ENCODE data around the gene ZBTB7A. TPM values are rescaled to one million over a fixed set of nuclear protein-coding genes. Genes with fewer than 3 reads are reported as not detected.
"Not testable (repeated sequence)": the region's sequence is repeated elsewhere in the genome, so short reads cannot be mapped to it uniquely, and the experiment has no call there.

ZBTB7A gene
- total RNA-seq, 1 donor from 2014 or later, result 30.6 TPM

DNA sequence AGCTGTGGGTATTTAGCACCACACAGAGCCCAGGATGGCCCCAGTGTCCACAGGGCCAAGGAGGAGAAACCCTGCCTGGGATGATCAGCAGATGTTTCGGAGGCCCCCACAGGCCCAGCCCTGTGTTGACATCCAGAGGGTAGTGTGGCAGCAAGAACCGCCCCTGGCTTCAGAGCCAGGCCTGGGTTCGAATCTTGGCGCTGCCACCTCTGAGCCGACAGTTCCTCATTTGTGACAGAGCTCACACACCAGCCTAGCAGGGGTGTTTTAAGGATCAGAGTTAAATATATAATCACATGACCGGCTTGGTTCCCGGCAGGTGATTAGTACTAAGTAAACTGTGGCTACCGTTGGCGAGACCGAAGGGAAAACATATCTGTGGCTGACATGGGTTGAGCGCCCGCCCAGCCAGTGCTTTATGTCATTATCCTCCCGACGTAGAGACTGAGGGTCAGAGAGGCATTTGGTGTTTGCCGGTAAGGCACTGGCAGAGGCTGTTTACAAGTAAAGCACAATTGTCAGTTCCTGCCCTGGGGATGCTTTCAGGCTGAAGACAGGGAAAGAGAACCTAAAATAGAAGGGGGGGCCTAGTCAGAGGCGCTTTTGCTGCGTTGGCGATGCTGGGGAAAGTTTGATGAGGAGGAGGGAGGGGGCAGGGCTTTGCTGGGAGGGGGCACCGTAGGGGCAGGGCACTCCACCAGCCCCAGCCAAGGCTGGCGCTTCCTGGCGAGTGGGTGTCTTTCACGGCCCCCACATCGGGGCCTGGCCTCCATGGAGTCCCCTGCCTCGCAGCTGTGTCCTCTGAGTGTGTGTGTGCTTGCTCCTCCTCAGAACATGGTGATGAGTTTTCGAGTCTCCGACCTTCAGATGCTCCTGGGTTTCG is 54.4 kb downstream of the ZBTB7A start:
- no peak overlapping the region for H3K4me3 ChIP-seq
- H3K4me1 ChIP-seq, result peaks cover 92% of the 10 kb centered on the region
- H3K27me3 ChIP-seq (ENCODE audit: low read depth), result no peaks in the 10 kb centered on the region
- intact Hi-C loops (cut with micrococcal nuclease), result no loop called here
- H3K27ac ChIP-seq (replicated peaks), result peak overlapping the region; percentile 90
- TF ChIP-seq, protein P1, sequence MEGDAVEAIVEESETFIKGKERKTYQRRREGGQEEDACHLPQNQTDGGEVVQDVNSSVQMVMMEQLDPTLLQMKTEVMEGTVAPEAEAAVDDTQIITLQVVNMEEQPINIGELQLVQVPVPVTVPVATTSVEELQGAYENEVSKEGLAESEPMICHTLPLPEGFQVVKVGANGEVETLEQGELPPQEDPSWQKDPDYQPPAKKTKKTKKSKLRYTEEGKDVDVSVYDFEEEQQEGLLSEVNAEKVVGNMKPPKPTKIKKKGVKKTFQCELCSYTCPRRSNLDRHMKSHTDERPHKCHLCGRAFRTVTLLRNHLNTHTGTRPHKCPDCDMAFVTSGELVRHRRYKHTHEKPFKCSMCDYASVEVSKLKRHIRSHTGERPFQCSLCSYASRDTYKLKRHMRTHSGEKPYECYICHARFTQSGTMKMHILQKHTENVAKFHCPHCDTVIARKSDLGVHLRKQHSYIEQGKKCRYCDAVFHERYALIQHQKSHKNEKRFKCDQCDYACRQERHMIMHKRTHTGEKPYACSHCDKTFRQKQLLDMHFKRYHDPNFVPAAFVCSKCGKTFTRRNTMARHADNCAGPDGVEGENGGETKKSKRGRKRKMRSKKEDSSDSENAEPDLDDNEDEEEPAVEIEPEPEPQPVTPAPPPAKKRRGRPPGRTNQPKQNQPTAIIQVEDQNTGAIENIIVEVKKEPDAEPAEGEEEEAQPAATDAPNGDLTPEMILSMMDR (IDR thresholded peaks at IDR 0.05; ENCODE audit: borderline replicate concordance), result no peak
- no peaks in the 10 kb centered on the region for H3K9me3 ChIP-seq (replicated peaks)
- peaks cover 23% of the 10 kb centered on the region for H3K36me3 ChIP-seq
- DNase-seq, result no peak

DNA sequence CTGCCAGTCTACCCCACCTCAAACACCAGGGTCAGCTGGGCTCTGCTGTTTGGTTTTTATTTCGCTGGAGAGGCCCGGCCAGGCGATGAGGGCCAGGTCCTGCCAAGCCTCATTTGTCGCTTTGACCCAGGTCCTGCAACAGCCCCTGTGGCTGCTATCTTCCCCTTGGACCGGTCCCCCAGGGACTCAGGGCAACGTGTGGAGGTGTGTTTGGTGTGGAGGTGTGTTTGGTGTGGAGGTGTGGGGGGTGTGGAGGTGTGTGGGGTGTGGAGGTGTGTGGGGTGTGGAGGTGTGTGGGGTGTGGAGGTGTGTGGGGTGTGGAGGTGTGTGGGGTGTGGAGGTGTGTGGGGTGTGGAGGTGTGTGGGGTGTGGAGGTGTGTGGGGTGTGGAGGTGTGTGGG is 55.3 kb downstream of the ZBTB7A start:
- intact Hi-C loops (cut with micrococcal nuclease); H3K9me3 ChIP-seq (replicated peaks); DNase-seq; H3K27me3 ChIP-seq (ENCODE audit: low read depth): not testable (repeated sequence)
- peak overlapping the region; percentile 23 for H3K4me3 ChIP-seq
- H3K27ac ChIP-seq (replicated peaks), result peak overlapping the region; percentile 41
- peaks cover 93% of the 10 kb centered on the region for H3K4me1 ChIP-seq
- peaks cover 23% of the 10 kb centered on the region for H3K36me3 ChIP-seq

GRCh38 chr19:4010808-4011110 is 55.9 kb downstream of the ZBTB7A start:
- Histone ChIP-seq H3K27ac (replicated peaks) (peak overlapping the region; percentile 41), H3K4me3 (peak overlapping the region; percentile 23), H3K27me3 (ENCODE audit: low read depth) (no peaks in the 10 kb centered on the region), H3K4me1 (peaks cover 87% of the 10 kb centered on the region), H3K9me3 (replicated peaks) (no peaks in the 10 kb centered on the region), H3K36me3 (peaks cover 23% of the 10 kb centered on the region)
- TF ChIP-seq, protein P1 (IDR thresholded peaks at IDR 0.05; ENCODE audit: borderline replicate concordance), result no peak
- intact Hi-C loops (cut with micrococcal nuclease), result no loop called here
- no peak for DNase-seq

DNA sequence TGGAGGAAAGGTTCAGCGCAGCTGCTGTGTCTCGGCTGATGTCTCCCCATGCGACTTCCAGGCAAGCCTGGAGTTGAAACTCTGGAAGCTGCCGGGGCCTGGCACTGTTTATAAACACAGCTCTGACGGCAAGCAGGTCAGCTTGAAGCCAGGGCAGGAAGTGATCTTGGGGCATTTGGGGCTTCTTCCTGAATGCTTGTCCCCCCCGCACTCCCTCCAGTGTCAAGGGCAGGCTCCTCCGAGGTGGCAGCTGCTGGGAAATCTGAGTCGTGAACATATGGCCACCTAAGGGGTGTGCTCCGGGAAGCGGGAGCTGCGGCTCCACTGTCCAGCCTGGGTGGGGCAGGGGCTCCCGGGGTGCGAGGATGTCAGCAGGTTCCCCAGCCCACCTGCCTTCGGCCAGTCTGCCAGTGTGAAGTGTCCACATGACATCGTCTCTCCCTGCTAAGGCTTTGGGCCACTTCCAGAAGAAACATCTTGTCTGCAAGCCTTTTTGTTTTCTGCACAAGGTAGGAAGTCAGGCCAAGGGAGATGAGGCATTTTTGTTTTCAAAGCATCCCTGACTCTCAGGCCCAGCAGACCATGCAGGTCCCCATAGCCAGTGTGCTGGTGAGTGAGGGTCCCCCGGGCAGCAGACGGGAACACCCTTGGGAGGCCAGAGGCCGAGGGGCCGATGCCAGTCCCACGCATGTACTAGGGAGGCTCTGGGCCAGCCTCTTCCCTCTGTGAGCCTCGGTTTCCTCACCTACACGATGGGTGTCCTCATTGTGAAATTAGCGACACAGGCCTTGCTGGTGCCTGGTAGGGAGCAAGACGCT is 56.5 kb downstream of the ZBTB7A start:
- peak overlapping the region; percentile 41 for H3K27ac ChIP-seq (replicated peaks)
- peaks cover 81% of the 10 kb centered on the region for H3K4me1 ChIP-seq
- H3K36me3 ChIP-seq, result peaks cover 23% of the 10 kb centered on the region
- H3K9me3 ChIP-seq (replicated peaks), result no peaks in the 10 kb centered on the region
- peak overlapping the region; percentile 23 for H3K4me3 ChIP-seq
- H3K27me3 ChIP-seq (ENCODE audit: low read depth), result no peaks in the 10 kb centered on the region
- intact Hi-C loops (cut with micrococcal nuclease), result no loop called here
- TF ChIP-seq, protein P1 (IDR thresholded peaks at IDR 0.05; ENCODE audit: borderline replicate concordance), result no peak
- no peak for DNase-seq

- H3K4me3 ChIP-seq, result peak overlapping the region; percentile 98
These were observed 58.7 kb downstream of the ZBTB7A start for GRCh38 chr19:4007836-4008539.

More at GRCh38 chr19:4007836-4008539, 58.7 kb downstream of the ZBTB7A start:
- Histone ChIP-seq H3K27ac (replicated peaks) (peak overlapping the region; percentile 94), H3K27me3 (ENCODE audit: low read depth) (no peaks in the 10 kb centered on the region), H3K9me3 (replicated peaks) (no peaks in the 10 kb centered on the region), H3K4me1 (peaks cover 59% of the 10 kb centered on the region), H3K36me3 (peaks cover 4% of the 10 kb centered on the region)
- no peak for DNase-seq
- TF ChIP-seq, protein P1 (IDR thresholded peaks at IDR 0.05; ENCODE audit: borderline replicate concordance), result no peak
- intact Hi-C loops (cut with micrococcal nuclease), result no loop called here

Data from left ventricle myocardium inferior (tissue), 1 donor.